HG03139 (cell line): ENCODE results near the gene SYNM.

Experiments used
- ATAC-seq: cut with Tn5 transposase; IDR thresholded peaks from one replicate; pipeline ENCODE4 v1.9.1; 2021; ENCODE audit not compliant: unreplicated experiment

Gene SYNM

GRCh38 chr15:99165020-99165790 lies 60.3 kb downstream of the SYNM start:
- no peak for ATAC-seq

- ATAC-seq, result no peak
Measured at GRCh38 chr15:99165956-99166689, 61.2 kb downstream of the SYNM start.

DNA sequence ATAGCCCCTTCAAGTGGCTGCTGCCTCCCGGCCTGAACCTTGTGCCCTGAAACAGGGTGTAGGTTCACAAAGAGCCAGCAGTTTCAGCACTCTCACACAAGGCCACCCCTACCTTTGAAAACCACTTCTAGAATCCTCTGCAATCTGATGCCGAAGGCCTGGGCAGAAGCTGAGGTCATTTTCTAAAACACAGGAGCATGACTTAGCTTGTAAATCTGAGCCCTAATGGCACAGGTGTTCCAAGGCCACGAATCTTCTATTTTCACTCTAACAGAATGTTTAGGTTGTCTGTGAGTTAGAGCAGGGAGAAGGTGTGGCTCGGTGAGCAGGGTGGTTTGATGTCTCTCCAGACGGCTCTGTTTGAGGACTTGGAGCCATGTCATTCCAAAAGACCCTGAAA lies 62.3 kb downstream of the SYNM start:
- no peak for ATAC-seq

- no peak for ATAC-seq
Measured at GRCh38 chr15:99167640-99168039, 62.8 kb downstream of the SYNM start.

DNA sequence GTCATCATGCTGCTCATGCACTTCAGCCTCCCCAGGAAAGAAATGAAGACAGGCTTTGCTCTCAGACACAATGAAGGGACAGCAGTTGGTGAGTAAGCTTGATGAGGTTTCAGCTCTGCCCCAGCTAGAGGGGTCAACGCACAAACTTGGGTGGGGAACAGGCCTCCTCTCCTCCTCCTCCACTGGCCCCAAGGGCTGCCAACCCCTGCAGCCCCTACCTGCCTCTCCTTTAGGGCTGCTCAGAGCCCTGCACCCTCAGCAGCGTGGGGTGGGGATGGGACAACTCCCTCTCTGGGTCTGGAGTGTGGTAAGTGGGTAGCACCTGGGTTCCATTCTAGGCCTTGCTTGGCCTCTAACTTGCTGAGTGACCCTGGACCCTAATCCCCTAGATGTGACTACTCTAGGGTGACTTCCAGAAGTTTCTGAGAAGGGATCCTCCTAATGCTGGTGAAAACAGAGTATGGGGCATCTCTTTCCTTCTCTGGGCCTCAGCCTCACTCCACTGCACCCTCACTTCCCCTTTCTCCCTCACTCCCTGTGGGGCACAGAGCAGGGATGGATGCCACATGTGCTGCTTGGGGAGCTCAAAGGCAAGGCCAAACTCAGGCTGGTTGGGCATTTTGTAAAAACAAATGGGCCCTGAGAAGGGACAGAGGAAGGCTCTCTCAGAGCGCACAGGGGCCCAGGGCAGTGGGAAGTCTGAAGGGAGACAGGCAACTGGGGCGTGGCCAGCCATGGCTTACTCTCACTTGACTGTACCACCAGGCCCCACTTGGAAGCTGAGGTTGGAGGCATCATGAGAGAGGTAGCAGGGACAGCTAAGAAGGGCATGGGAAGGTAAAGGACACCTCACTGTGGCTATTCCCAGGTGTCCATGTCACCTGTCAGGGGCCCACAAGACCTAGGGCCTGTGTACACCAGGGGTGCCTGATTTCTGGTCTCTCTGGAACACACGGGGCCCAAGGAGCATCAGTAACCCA lies 64.0 kb downstream of the SYNM start:
- no peak for ATAC-seq

- no peak for ATAC-seq
Measured at GRCh38 chr15:99169769-99170311, 65.0 kb downstream of the SYNM start.

- ATAC-seq, result no peak
Measured at GRCh38 chr15:99170476-99171065, 65.7 kb downstream of the SYNM start.

DNA sequence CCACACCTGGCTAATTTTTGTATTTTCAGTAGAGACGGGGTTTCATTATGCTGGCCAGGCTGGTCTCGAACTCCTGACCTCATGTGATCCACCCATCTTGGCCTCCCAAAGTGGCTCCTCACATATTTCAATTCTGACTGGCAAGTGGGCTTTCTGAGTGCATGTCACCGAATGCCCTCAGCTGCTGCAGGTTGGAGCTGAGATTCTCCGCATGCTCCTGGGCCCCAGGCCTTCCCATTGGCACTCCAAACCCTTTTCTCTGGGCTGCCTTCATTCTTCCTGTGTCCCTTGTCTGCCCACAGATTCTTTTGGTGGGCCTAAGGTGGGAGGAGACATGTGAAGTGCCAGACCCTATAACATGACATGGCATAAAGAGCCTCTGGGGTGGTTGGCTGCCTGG lies 67.3 kb downstream of the SYNM start:
- ATAC-seq, result no peak

- no peak for ATAC-seq
Measured at GRCh38 chr15:99172989-99173388, 68.1 kb downstream of the SYNM start.

GRCh38 chr15:99174567-99175395 lies 69.9 kb downstream of the SYNM start:
- ATAC-seq, result no peak

- ATAC-seq, result no peak
Measured at GRCh38 chr15:99176757-99177156, 71.9 kb downstream of the SYNM start.

DNA sequence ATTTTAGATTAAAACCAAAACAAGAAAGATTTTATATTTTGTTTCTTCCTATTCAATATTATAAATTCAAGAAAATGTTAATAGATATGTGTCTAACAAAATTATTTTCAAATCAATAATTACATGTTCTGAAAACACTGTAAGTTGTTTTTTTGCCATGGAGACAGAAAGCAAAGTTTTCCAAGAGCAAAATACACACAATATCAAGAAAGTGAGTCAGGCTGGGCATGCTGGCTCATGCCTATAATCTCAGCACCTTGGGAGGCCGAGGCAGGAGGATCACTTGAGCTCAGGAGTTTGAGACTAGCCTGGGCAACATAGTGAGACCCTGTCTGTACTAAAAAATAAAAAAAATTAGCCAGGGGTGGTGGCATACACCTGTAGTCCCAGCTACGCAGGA lies 72.8 kb downstream of the SYNM start:
- no peak for ATAC-seq

DNA sequence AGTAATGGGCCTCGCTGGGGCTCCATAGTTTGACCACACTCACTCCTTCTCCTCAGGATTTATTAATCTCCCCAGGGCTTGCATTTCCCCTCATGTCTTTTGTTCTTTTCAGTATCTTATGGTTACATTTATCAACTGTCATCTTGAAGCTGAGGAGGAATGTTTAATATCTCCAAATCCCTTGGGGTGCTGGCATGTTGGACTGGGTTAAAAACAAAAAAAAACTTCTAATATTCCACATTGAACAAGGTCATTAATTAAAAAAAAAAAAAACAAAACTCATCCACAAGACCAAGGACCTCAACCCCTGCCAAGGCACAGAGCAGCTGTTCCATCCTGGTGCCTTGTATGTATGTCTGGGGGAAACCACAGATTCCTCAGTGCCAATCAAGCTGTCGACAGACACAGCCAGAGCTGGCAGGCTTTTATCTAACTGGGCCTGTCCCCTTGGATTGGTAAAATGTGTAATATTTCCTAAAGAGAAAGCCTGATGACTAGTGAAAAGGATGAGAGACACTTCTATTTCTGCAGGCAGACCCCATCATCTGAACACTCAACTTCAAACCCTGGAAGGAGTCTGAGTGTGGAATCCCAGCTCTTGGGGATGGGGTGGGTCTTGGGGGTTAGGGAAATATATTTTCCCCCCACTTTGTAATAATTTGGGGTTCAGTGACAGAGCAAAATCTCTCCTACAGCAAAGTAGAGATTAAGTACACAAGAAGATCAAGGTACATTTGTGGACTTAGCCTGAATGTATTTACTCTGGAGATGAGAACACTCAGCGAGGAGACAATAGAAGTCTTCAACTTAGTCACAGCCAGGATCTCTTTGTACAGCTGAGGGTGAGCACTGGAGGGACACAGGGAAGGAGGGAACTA lies 75.4 kb downstream of the SYNM start:
- no peak for ATAC-seq

- ATAC-seq, result no peak
Measured at GRCh38 chr15:99180964-99181306, 76.1 kb downstream of the SYNM start.

DNA sequence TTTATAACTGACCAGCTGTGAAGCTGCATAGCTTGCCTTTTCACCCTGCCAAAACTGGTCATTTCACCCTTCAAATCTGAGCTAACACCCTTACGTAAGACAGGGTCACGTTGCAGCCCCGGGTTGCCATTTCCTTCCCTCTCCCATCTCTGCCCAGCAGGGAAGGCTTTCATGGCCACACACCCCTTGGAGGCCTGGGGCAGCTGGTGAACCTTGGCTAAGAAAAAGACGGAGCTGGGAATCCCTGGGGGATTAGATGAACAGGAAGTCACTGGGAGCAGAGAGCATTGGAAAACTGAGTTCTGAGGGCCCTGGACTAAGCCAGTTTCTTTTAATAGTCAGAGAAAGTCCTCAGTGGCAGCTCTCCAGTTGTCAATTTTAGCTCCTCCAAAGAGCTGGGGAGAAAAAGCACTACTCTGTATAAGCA lies 76.7 kb downstream of the SYNM start:
- ATAC-seq, result no peak

DNA sequence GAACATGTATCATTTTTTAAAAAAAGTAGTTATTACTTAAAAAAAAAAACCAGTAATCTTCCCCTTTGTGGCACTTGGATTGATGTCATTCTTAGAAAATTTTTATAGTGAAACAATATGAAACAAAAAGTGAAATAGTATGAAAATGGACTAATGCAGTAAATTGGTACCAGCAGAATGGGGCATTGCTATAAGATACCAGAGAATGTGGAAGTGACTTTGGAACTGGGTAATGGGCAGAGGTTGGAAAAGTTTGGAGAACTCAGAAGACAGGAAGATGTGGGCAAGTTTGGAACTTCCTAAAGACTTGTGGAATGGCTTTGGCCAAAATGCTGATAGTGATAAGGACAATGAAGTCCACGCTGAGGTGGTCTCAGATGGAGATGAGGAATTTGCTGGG lies 77.9 kb downstream of the SYNM start:
- no peak for ATAC-seq
